ENCODE measurements around the gene SPRR3. TPM values are rescaled to one million over a fixed set of nuclear protein-coding genes. Genes with fewer than 3 reads are reported as not detected.

SPRR3 gene
- total RNA-seq, 4 donors from 2014 or later: not detected

DNA sequence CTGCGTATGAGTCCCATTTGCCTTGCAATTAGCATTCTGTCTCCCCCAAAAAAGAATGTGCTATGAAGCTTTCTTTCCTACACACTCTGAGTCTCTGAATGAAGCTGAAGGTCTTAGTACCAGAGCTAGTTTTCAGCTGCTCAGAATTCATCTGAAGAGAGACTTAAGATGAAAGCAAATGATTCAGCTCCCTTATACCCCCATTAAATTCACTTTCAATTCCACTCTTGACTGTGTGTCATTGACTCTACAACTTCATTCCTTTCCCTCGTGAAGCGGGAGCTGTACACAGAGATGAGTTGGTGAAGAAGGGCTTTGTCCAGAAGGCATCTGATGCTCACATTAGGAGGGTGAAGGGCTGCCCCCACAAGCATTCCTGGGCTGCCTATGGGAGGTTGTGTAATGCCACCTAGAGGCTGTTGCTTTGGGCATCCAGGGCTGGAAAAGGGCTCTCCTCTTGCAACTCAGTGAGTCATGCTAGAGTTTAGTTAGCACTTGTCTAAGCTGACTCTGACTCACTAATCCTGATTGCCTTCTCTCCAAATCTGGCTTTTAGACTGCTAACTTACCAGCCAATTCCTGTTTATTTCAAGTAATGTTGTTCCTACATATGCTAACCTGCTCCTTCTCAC is 31.2 kb downstream of the SPRR3 start:
- Histone ChIP-seq H3K4me3 (no peak overlapping the region), H3K27me3 (no peaks in the 10 kb centered on the region), H3K9me3 (no peaks in the 10 kb centered on the region), H3K4me1 (no peaks in the 10 kb centered on the region), H3K36me3 (no peaks in the 10 kb centered on the region), H3K27ac (no peak overlapping the region)
- DNase-seq (ENCODE audit: low spot score in 2 of 2): no peak
- TF ChIP-seq EP300 (IDR thresholded peaks at IDR 0.05): no peak
- no peak for TF ChIP-seq POLR2A (IDR thresholded peaks at IDR 0.05)
- TF ChIP-seq POLR2AphosphoS5 (IDR thresholded peaks at IDR 0.05): no peak
- no peak for TF ChIP-seq CTCF (IDR thresholded peaks at IDR 0.05)
- WGBS: 22% methylated on average over 3 of the region's 3 CpGs

DNA sequence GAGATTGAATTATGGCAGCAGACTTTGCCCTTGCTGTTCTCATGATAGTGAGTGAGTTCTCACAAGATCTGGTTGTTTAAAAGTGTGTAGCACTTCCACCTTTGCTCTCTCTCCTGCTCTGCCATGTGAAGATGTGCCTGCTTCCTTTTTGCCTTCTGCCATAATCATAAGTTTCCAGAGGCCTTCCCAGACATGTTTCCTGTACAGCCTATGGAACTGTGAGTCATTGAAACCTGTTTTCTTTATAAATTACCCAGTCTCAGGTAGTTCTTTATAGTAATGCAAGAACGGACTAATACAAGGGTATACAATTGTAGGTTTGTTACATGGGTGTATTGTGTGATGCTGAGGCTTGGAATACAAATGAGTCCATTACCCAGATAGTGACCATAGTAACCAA is 33.7 kb downstream of the SPRR3 start:
- Histone ChIP-seq H3K27ac (no peak overlapping the region), H3K4me3 (no peak overlapping the region), H3K4me1 (no peaks in the 10 kb centered on the region), H3K36me3 (no peaks in the 10 kb centered on the region), H3K9me3 (no peaks in the 10 kb centered on the region), H3K27me3 (no peaks in the 10 kb centered on the region)
- no peak for DNase-seq (ENCODE audit: low spot score in 2 of 2)
- WGBS: 91% methylated on average over 1 of the region's 1 CpG
- TF ChIP-seq CTCF (IDR thresholded peaks at IDR 0.05) (no peak), EP300 (IDR thresholded peaks at IDR 0.05) (no peak), POLR2AphosphoS5 (IDR thresholded peaks at IDR 0.05) (no peak), POLR2A (IDR thresholded peaks at IDR 0.05) (no peak)

DNA sequence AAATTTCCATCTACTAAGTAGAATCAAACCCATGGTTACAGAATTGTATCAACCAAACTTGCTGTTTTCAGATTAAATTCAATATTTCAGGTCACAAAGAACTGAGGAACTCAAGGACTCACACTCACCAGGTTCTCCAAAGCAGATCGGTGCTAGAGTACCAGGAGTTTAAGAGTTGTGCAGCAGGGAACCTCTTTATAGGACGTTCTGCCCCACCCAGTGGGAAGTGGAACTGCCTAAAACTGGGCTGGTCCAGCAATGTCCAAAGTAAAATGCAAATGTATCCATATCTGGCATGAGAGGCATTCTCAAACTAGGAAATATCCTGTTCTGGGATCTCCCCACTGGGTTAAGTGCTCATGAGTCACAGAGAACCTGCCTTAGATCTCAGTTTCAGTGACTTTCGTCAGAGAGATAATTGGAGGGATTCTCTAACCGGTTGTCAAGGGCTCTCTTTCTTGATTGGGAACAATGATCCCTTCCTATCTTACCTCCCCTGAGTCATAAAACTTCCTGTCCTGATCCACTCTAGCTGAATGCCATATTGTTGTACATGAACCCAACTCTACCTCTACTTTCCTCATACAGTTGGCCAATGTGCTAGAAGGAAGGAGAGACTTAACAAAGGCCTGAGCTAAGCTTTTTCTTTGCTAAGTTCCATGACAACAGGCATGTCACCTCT is 39.5 kb downstream of the SPRR3 start, which contains the start of gene SPRR2D:
TSS of gene SPRR2D (minus strand) at position 171 of the 682 bp plus-strand sequence. CDS start 774 bp downstream, outside the sequence.
- DNase-seq (ENCODE audit: low spot score in 2 of 2): no peak
- H3K9me3 ChIP-seq: no peaks in the 10 kb centered on the region
- no peaks in the 10 kb centered on the region for H3K4me1 ChIP-seq
- H3K36me3 ChIP-seq: no peaks in the 10 kb centered on the region
- no peak within 1 kb of the TSS for H3K4me3 ChIP-seq
- no peaks in the 10 kb centered on the region for H3K27me3 ChIP-seq
- 71% methylated on average over 4 of the region's 4 CpGs for WGBS
- no peak within 1 kb of the TSS for H3K27ac ChIP-seq
- TF ChIP-seq EP300 (IDR thresholded peaks at IDR 0.05) (no peak), POLR2AphosphoS5 (IDR thresholded peaks at IDR 0.05) (no peak), CTCF (IDR thresholded peaks at IDR 0.05) (no peak), POLR2A (IDR thresholded peaks at IDR 0.05) (no peak)

DNA sequence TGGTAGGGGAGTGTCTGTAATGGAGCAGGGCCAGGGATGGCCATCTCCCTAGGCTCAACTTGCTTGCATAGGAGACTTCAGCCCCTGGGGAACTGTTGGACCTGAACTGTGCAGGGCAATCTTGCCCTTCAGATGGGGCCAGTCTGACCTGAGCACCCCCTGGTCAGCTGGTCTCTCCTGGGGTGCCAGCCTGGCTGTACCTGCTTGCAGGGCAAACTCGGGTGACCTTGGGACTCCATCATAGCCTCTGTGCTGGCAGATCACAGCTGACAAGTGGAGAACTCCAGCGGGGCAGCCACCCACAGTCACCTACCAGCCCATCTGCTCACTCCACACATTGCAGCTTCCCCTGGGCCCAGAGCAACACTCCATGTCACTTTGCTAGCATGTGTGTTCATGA is 47.7 kb downstream of the SPRR3 start:
- no peak for DNase-seq (ENCODE audit: low spot score in 2 of 2)
- H3K4me3 ChIP-seq: no peak overlapping the region
- no peaks in the 10 kb centered on the region for H3K9me3 ChIP-seq
- no peak overlapping the region for H3K27ac ChIP-seq
- WGBS: 100% methylated on average over 2 of the region's 2 CpGs
- H3K4me1 ChIP-seq: no peaks in the 10 kb centered on the region
- H3K36me3 ChIP-seq: no peaks in the 10 kb centered on the region
- TF ChIP-seq POLR2AphosphoS5 (IDR thresholded peaks at IDR 0.05) (no peak), EP300 (IDR thresholded peaks at IDR 0.05) (no peak), POLR2A (IDR thresholded peaks at IDR 0.05) (no peak), CTCF (IDR thresholded peaks at IDR 0.05) (no peak)
- H3K27me3 ChIP-seq: no peaks in the 10 kb centered on the region

Other genes with a start within 250 kb of the SPRR3 start
- 100 to 1,000 TPM in 3 of 4 donors, 10 to 100 TPM in 1; 20.9 to 138 (median 131) TPM for gene KPRP, start 243.7 kb upstream of the SPRR3 start, total RNA-seq
- gene LCE1F, start 226.6 kb upstream of the SPRR3 start, total RNA-seq: 10 to 100 TPM in 3 of 4 donors, not detected in 1; 23.4 to 71.3 (median 42.8) TPM
- 10 to 100 TPM in 3 of 4 donors, 1 to 10 TPM in 1; 5.5 to 71.0 (median 29.6) TPM for gene LCE1E, start 215.5 kb upstream of the SPRR3 start, total RNA-seq
- 100 to 1,000 TPM in 2 of 4 donors, 10 to 100 TPM in 2; 32.8 to 203 (median 101) TPM for gene LCE1D, start 205.0 kb upstream of the SPRR3 start, total RNA-seq
- gene LCE1C, start 195.1 kb upstream of the SPRR3 start, total RNA-seq: 1,000 to 10,000 TPM in 3 of 4 donors, 10 to 100 TPM in 1; 73.2 to 1,471 (median 1,283) TPM
- gene LCE1B, start 189.8 kb upstream of the SPRR3 start, total RNA-seq: 100 to 1,000 TPM in 3 of 4 donors, 10 to 100 TPM in 1; 29.6 to 197 (median 166) TPM
- gene LCE1A, start 174.3 kb upstream of the SPRR3 start, total RNA-seq: 100 to 1,000 TPM in 3 of 4 donors, 10 to 100 TPM in 1; 69.4 to 516 (median 417) TPM
- 10 to 100 TPM in 3 of 4 donors, 1 to 10 TPM in 1; 3.0 to 95.6 (median 55.0) TPM for gene LCE6A, start 158.9 kb upstream of the SPRR3 start, total RNA-seq
- gene LCE7A, start 141.8 kb upstream of the SPRR3 start, total RNA-seq: not detected
- not detected for gene SMCP, start 123.4 kb upstream of the SPRR3 start, total RNA-seq
- 100 to 1,000 TPM in 3 of 4 donors, 10 to 100 TPM in 1; 50.2 to 213 (median 138) TPM for gene IVL, start 93.2 kb upstream of the SPRR3 start, total RNA-seq
- gene SPRR5, start 54.5 kb upstream of the SPRR3 start, total RNA-seq: 10 to 100 TPM; 10.7 to 42.8 (median 18.2) TPM
- gene SPRR4, start 31.1 kb upstream of the SPRR3 start, total RNA-seq: 100 to 1,000 TPM in 2 of 4 donors, 10 to 100 TPM in 1, 1 to 10 TPM in 1; 1.4 to 478 (median 67.3) TPM
- gene SPRR1A, start 17.7 kb upstream of the SPRR3 start, total RNA-seq: 10 to 100 TPM in 1 of 4 donors, not detected in 3; 66.5 TPM
- 100 to 1,000 TPM in 3 of 4 donors, 1 to 10 TPM in 1; 1.8 to 247 (median 172) TPM for gene SPRR1B, start 29.5 kb downstream of the SPRR3 start, total RNA-seq
- gene SPRR2D, start 39.4 kb downstream of the SPRR3 start, total RNA-seq: 10 to 100 TPM in 3 of 4 donors, not detected in 1; 12.3 to 69.2 (median 56.6) TPM
- gene SPRR2A, start 55.8 kb downstream of the SPRR3 start, total RNA-seq: not detected
- gene SPRR2B, start 69.9 kb downstream of the SPRR3 start, total RNA-seq: 1 to 10 TPM in 2 of 4 donors, not detected in 2; 2.0 to 3.3 TPM
- gene SPRR2E, start 92.8 kb downstream of the SPRR3 start, total RNA-seq: 100 to 1,000 TPM in 2 of 4 donors, 10 to 100 TPM in 2; 10.8 to 314 (median 156) TPM
- gene SPRR2F, start 111.8 kb downstream of the SPRR3 start, total RNA-seq: 1 to 10 TPM in 1 of 4 donors, not detected in 3; 4.2 TPM
- gene SPRR2G, start 149.1 kb downstream of the SPRR3 start, total RNA-seq: 10 to 100 TPM in 3 of 4 donors, 1 to 10 TPM in 1; 6.8 to 56.6 (median 13.3) TPM
- not detected for gene LELP1, start 201.7 kb downstream of the SPRR3 start, total RNA-seq
- 100 to 1,000 TPM in 1 of 4 donors, 10 to 100 TPM in 2, not detected in 1; 21.2 to 127 (median 34.6) TPM for gene PRR9, start 215.8 kb downstream of the SPRR3 start, total RNA-seq